ENCODE data around the gene TNIP1. TPM values are rescaled to one million over a fixed set of nuclear protein-coding genes. Genes with fewer than 3 reads are reported as not detected.

TNIP1 gene
- total and polyA plus RNA-seq, 7 experiments from 2014 or later = 28.9 to 234 (median 125) TPM

DNA sequence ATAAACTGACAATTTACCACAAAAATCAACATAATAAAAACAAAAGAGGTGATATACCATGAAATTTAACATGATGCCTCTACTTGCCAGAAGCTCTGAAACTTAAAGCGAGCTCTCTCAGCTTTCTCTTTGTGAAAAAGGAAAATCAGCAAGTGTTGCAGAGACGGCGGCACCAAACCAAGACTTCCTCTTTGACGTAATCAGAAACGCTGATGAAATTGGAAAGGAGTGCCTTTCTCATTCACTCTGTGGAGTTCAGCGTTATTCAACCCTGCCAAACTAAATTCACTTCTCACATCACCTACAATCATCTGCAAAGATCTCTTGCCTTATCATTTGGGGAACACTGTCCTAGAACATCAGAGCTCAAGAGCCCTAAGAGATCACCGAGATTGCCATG, 44.6 kb upstream of the TNIP1 start:
- Mint-ChIP-seq H3K27ac (peak overlapping the region; percentile 76 to 99 (median 91)), H3K4me3 (peak overlapping the region; percentile 49 to 84 (median 69)), H3K9me3 (no peaks in the 10 kb centered on the region), H3K4me1 (peaks cover 28 to 67% (median 51%) of the 10 kb centered on the region in 7 donors), H3K27me3 (no peaks in the 10 kb centered on the region), H3K36me3 (peaks cover 19 to 72% (median 38%) of the 10 kb centered on the region in 5 donors)
- H3K36me3 ChIP-seq (ENCODE audit: control insufficient read depth in 2 of 3, insufficient read depth in 3 of 3, low read length in 3 of 3) = peaks cover 38 to 94% (median 69%) of the 10 kb centered on the region in 3 experiments
- no peaks in the 10 kb centered on the region for H3K27me3 ChIP-seq (ENCODE audit: control insufficient read depth in 2 of 2, insufficient read depth in 2 of 2, low read length in 2 of 2)
- no peaks in the 10 kb centered on the region for H3K9me3 ChIP-seq (ENCODE audit: control insufficient read depth in 2 of 3, low read length in 3 of 3)
- H3K4me1 ChIP-seq (ENCODE audit: control insufficient read depth in 2 of 2, insufficient read depth in 2 of 2, low read length in 2 of 2) = peaks cover 0 to 20% of the 10 kb centered on the region in 2 donors
- ATAC-seq (peak; percentile 62), DNase-seq (peak in 7 of 9 donors; percentile 26 to 70 (median 54))
- ChIA-PET POLR2A (interaction anchor here (1.0 to 31.2 kb wide), 9 partner anchors 9 to 127 kb away, joined by 3 to 760 read pairs (median 7); partner anchors contain the start of genes ANXA6 and GM2A), CTCF (interaction anchor here (0.6 to 13.8 kb wide), 29 partner anchors 7 to 892 kb away, joined by 3 to 403 read pairs (median 4); partner anchors contain the start of genes ANXA6 and CCDC69)
- no peak overlapping the region for H3K4me3 ChIP-seq (ENCODE audit: low read length)
- peak overlapping the region; percentile 72 for H3K27ac ChIP-seq (ENCODE audit: low read depth, low read length)
- intact Hi-C loops (cut with micrococcal nuclease) = loop anchor here (1.0 to 2.0 kb wide), 2 partner anchors 10 to 87 kb away; no protein-coding TSS in a partner anchor

DNA sequence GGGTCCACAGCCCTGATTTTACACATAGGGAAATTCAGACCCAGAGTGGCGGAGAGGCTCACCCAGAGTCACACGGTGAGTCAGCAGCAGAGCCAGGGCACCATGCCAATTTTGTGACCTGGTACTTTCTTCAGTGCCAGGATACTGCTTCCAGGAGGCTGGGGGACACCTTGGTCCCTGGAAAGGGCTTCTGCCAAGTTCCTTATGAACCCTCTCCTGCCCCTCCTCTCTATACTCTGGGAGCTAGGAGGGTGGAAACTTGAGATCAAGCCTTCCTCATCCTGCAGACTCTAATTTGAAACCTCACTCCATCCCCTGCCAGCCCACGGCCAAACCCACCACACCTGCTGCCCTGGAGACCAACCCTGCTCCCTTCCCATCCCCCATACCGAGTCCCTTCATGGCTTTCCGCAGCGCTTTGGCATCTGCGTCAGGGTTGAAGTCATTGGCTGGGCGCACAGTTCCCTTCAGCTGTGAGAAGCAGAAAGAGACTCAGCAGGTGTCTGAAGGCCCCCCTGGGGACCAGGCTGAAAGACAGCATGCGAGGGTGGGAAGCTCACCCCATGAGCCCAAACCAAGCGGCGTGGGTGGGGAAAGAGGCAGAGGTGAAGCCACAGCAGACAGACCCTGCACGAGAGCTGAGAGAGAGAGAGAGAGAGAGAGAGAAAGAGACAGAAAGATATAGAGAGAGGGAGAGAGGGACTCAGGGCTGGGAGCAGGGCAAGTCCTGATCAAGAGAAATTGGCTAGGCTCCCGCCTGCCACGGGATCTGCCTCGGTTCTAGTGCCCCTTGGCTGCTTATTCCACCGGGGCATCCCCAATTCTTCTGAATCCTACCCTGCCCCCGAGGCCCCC, 43.3 kb upstream of the TNIP1 start:
- ChIA-PET CTCF (interaction anchor here (1.0 to 13.8 kb wide), 5 partner anchors 8 to 43 kb away, joined by 3 to 403 read pairs (median 44); partner anchors contain the start of gene ANXA6), POLR2A (interaction anchor here (0.5 to 31.2 kb wide), 3 partner anchors 20 to 66 kb away, joined by 3 to 760 read pairs (median 5); partner anchors contain the start of gene ANXA6)
- Histone ChIP-seq H3K27ac (ENCODE audit: low read depth, low read length) (peak overlapping the region; percentile 72), H3K27me3 (ENCODE audit: control insufficient read depth in 2 of 2, insufficient read depth in 2 of 2, low read length in 2 of 2) (no peaks in the 10 kb centered on the region), H3K36me3 (ENCODE audit: control insufficient read depth in 2 of 3, insufficient read depth in 3 of 3, low read length in 3 of 3) (peaks cover 41 to 94% (median 68%) of the 10 kb centered on the region in 3 experiments), H3K4me1 (ENCODE audit: control insufficient read depth in 2 of 2, insufficient read depth in 2 of 2, low read length in 2 of 2) (peaks cover 0 to 20% of the 10 kb centered on the region in 2 donors), H3K4me3 (ENCODE audit: low read length) (no peak overlapping the region), H3K9me3 (ENCODE audit: control insufficient read depth in 2 of 3, low read length in 3 of 3) (no peaks in the 10 kb centered on the region)
- peak in 1 of 9 donors; percentile 23 for DNase-seq
- Mint-ChIP-seq H3K4me1 (peaks cover 25 to 57% (median 43%) of the 10 kb centered on the region in 7 donors), H3K27me3 (no peaks in the 10 kb centered on the region), H3K27ac (peak overlapping the region; percentile 74 to 99 (median 92)), H3K9me3 (no peaks in the 10 kb centered on the region), H3K4me3 (peak overlapping the region in 9 of 10 donors; percentile 1 to 79 (median 41)), H3K36me3 (peaks cover 20 to 74% (median 40%) of the 10 kb centered on the region in 5 donors)
- intact Hi-C loops (cut with micrococcal nuclease) = loop anchor here in 1 of 2 donors (2.0 kb wide), 1 partner anchor 89 kb away; no protein-coding TSS in a partner anchor
- peak; percentile 56 for ATAC-seq

DNA sequence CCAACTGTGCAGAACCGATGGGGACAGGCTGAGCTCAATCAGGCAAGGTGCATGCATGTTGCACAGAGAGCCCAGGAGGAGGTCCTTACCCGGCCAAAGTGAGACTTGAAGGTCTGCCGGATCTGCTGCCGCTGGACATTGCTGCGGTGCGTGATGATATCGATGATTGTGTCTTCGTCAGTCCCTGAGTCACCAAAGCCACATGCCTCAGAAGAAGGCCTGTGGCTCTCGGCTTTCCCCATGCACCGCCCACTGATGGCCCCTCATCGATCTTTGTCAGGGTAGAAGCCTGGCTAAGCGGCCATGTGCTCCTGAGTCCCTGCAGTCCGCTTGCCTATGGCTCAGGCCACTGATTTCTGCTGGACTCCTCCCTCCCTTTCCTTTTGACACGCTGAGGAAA, 42.0 kb upstream of the TNIP1 start:
- DNase-seq = no peak

DNA sequence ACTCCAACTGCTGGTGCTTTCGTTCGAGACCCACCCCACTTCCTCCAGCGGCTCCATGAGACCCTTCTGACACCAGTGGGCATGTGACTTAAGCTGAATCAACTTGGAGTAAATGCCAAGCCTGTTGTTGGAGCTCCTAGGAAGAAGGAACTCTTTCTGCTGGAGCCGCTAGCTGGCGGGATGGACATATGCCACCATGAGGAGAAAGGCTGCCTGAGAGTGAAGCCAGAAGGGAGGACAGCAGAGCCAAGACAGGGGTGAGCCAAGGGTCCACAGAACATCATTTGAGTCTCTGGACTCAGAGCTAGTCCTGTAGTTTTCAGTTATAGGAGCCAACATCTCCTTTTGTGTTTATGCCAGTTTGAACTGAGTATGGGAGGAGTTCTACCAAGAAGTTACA, 40.8 kb upstream of the TNIP1 start:
- no peak overlapping the region for H3K4me3 Mint-ChIP-seq
- Histone ChIP-seq H3K9me3 (ENCODE audit: control insufficient read depth in 2 of 3, low read length in 3 of 3) (no peaks in the 10 kb centered on the region), H3K4me3 (ENCODE audit: low read length) (no peak overlapping the region), H3K27me3 (ENCODE audit: control insufficient read depth in 2 of 2, insufficient read depth in 2 of 2, low read length in 2 of 2) (no peaks in the 10 kb centered on the region), H3K36me3 (ENCODE audit: control insufficient read depth in 2 of 3, insufficient read depth in 3 of 3, low read length in 3 of 3) (peaks cover 52 to 93% (median 80%) of the 10 kb centered on the region in 3 experiments), H3K27ac (ENCODE audit: low read depth, low read length) (peak overlapping the region; percentile 26), H3K4me1 (ENCODE audit: control insufficient read depth in 2 of 2, insufficient read depth in 2 of 2, low read length in 2 of 2) (peaks cover 0 to 20% of the 10 kb centered on the region in 2 donors)
- H3K4me1 Mint-ChIP-seq = peaks cover 20 to 36% (median 28%) of the 10 kb centered on the region in 7 donors
- no peaks in the 10 kb centered on the region for H3K27me3 Mint-ChIP-seq
- peaks cover 0 to 1% (median 0%) of the 10 kb centered on the region in 11 donors for H3K9me3 Mint-ChIP-seq
- intact Hi-C loops (cut with micrococcal nuclease) = no loop called here
- peak overlapping the region; percentile 9 to 90 (median 79) for H3K27ac Mint-ChIP-seq
- H3K36me3 Mint-ChIP-seq = peaks cover 16 to 62% (median 40%) of the 10 kb centered on the region in 5 donors
- ATAC-seq (no peak), DNase-seq (no peak)
- ChIA-PET CTCF (interaction anchor here (0.6 to 13.8 kb wide), 4 partner anchors 45 to 551 kb away, joined by 3 to 403 read pairs (median 4); no protein-coding TSS in a partner anchor), POLR2A (interaction anchor here (1.1 to 31.2 kb wide), 3 partner anchors 34 to 119 kb away, joined by 3 to 760 read pairs (median 3); partner anchors contain the start of gene ANXA6)

More for the DNA sequence above, 42.0 kb upstream of the TNIP1 start:
- Mint-ChIP-seq H3K27me3 (no peaks in the 10 kb centered on the region), H3K27ac (peak overlapping the region in 6 of 9 donors; percentile 67 to 99 (median 86)), H3K36me3 (peaks cover 16 to 65% (median 40%) of the 10 kb centered on the region in 5 donors), H3K9me3 (peaks cover 0 to 1% (median 0%) of the 10 kb centered on the region in 11 donors), H3K4me3 (no peak overlapping the region), H3K4me1 (peaks cover 25 to 46% (median 37%) of the 10 kb centered on the region in 7 donors)
- H3K27me3 ChIP-seq (ENCODE audit: control insufficient read depth in 2 of 2, insufficient read depth in 2 of 2, low read length in 2 of 2) = no peaks in the 10 kb centered on the region
- ChIA-PET CTCF (interaction anchor here (13.8 kb wide), 1 partner anchor 44 kb away, joined by 403 read pairs; no protein-coding TSS in a partner anchor), POLR2A (interaction anchor here (0.5 to 31.2 kb wide), 2 partner anchors 12 to 33 kb away, joined by 3 to 760 read pairs; partner anchors contain the start of gene ANXA6)
- peaks cover 0 to 20% of the 10 kb centered on the region in 2 donors for H3K4me1 ChIP-seq (ENCODE audit: control insufficient read depth in 2 of 2, insufficient read depth in 2 of 2, low read length in 2 of 2)
- ATAC-seq = no peak
- peaks cover 40 to 93% (median 69%) of the 10 kb centered on the region in 3 experiments for H3K36me3 ChIP-seq (ENCODE audit: control insufficient read depth in 2 of 3, insufficient read depth in 3 of 3, low read length in 3 of 3)
- H3K4me3 ChIP-seq (ENCODE audit: low read length) = no peak overlapping the region
- intact Hi-C loops (cut with micrococcal nuclease) = no loop called here
- H3K27ac ChIP-seq (ENCODE audit: low read depth, low read length) = peak overlapping the region; percentile 72
- H3K9me3 ChIP-seq (ENCODE audit: control insufficient read depth in 2 of 3, low read length in 3 of 3) = no peaks in the 10 kb centered on the region

DNA sequence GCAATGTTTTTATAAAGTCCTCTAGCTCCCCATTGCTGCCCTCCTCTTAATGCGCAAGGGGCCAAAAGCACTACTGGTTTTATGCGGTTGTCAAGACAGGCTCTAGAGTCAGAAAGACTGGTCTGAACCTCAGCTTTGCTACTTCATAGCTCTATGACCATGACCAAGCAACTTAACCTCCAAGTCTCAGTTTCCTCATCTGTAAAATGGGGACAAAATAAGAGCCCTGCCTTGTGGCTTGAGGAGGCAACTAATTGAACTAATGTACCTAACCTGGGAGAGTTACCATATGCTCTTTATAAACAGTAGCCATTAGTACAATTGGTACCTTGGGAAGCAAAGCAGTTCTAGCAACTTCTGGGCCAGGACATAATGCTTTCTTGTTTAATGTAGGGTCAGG, 40.3 kb upstream of the TNIP1 start:
- Mint-ChIP-seq H3K36me3 (peaks cover 16 to 58% (median 38%) of the 10 kb centered on the region in 5 donors), H3K4me1 (peaks cover 17 to 30% (median 24%) of the 10 kb centered on the region in 7 donors), H3K27ac (peak overlapping the region in 8 of 9 donors; percentile 49 to 90 (median 72)), H3K9me3 (peaks cover 0 to 1% (median 0%) of the 10 kb centered on the region in 11 donors), H3K27me3 (no peaks in the 10 kb centered on the region), H3K4me3 (no peak overlapping the region)
- CTCF ChIA-PET = interaction anchor here (0.6 to 13.8 kb wide), 4 partner anchors 46 to 550 kb away, joined by 3 to 403 read pairs (median 4); no protein-coding TSS in a partner anchor
- Histone ChIP-seq H3K27ac (ENCODE audit: low read depth, low read length) (peak overlapping the region; percentile 26), H3K36me3 (ENCODE audit: control insufficient read depth in 2 of 3, insufficient read depth in 3 of 3, low read length in 3 of 3) (peaks cover 57 to 95% (median 84%) of the 10 kb centered on the region in 3 experiments), H3K4me3 (ENCODE audit: low read length) (no peak overlapping the region), H3K27me3 (ENCODE audit: control insufficient read depth in 2 of 2, insufficient read depth in 2 of 2, low read length in 2 of 2) (no peaks in the 10 kb centered on the region), H3K4me1 (ENCODE audit: control insufficient read depth in 2 of 2, insufficient read depth in 2 of 2, low read length in 2 of 2) (peaks cover 0 to 16% of the 10 kb centered on the region in 2 donors), H3K9me3 (ENCODE audit: control insufficient read depth in 2 of 3, low read length in 3 of 3) (no peaks in the 10 kb centered on the region)
- intact Hi-C loops (cut with micrococcal nuclease) = no loop called here
- ATAC-seq = no peak
- no peak for DNase-seq
- POLR2A ChIA-PET = interaction anchor here (0.7 to 31.2 kb wide), 4 partner anchors 34 to 120 kb away, joined by 3 to 760 read pairs (median 3); partner anchors contain the start of gene ANXA6

All from naive thymus-derived CD4-positive, alpha-beta T cell (primary cell).